Astrocyte of the cerebellum (primary cell): Measurements from ENCODE around the gene VAMP8.

Experiments used
- DNase-seq: peaks from one replicate; pipeline ENCODE4 v3.0.0-alpha.2; 2011; ENCODE audit warnings: low read depth
- H3K4me3 ChIP-seq: 2 replicates; pipeline ENCODE4 v1.5.1; 2011; ENCODE audit warnings: mild to moderate bottlenecking, low read depth, low read length, moderate library complexity
- in situ Hi-C: cut with HindIII; loops from 2 replicates; pipeline ENCODE4 v1.10.0; 2017; ENCODE audit warnings: low sequenced_read_pairs
- TF ChIP-seq, protein P1 (sequence below): IDR thresholded peaks from 2 replicates; pipeline ENCODE4 v1.5.1; 2012; ENCODE audit warnings: low read length, low read depth, moderate library complexity, mild to moderate bottlenecking; ENCODE audit errors: missing control alignments

VAMP8 gene

DNA sequence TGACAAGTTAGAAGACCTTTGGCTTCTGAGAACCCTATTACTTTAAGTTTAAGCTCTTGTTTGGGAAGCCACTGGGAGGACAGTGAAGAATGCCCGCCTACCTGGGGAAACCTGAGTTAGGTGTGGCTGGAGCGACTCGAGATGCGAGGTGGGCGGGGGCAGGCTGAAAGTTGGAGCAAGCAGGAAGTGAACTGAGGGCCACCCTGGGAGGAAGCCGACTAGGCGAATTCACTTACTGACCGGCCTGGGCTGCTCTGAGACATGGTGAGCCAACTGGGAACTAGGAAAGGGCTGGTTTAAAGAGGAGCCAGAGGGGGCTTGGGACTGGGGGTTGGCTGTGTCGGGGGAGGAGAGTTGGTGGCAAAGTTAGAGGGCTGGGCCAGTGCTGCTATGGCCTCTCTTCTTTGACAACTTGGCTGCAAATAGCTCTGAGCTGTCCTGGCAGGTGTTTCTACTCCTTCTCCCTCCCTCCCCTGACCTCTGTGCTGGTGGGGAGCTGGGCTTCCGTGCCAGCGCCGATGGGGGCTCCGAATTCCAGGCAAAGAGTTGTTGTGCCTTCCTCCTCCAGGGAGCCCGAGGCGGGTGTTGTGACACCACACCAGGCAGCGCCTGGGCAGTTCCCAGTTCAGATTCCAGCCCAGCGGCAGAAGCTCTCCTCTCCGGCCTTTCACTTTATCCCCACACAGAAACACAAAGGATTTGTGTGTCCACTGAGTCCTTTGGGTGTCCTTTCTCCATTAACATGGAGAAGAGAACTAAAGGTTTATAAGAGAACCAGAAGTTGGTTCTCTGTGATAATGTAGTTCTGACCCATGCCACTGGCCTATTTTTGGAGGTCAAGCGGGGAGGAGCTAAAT is at the start of gene VAMP8:
VAMP8 (plus strand) TSS at position 201 of the 857 bp plus-strand sequence; CDS start at position 262, 61 bp downstream.
- DNase-seq = no peak
- TF ChIP-seq, protein P1, sequence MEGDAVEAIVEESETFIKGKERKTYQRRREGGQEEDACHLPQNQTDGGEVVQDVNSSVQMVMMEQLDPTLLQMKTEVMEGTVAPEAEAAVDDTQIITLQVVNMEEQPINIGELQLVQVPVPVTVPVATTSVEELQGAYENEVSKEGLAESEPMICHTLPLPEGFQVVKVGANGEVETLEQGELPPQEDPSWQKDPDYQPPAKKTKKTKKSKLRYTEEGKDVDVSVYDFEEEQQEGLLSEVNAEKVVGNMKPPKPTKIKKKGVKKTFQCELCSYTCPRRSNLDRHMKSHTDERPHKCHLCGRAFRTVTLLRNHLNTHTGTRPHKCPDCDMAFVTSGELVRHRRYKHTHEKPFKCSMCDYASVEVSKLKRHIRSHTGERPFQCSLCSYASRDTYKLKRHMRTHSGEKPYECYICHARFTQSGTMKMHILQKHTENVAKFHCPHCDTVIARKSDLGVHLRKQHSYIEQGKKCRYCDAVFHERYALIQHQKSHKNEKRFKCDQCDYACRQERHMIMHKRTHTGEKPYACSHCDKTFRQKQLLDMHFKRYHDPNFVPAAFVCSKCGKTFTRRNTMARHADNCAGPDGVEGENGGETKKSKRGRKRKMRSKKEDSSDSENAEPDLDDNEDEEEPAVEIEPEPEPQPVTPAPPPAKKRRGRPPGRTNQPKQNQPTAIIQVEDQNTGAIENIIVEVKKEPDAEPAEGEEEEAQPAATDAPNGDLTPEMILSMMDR = no peak
- in situ Hi-C loops = no loop called here
- no peak within 1 kb of the TSS for H3K4me3 ChIP-seq

GRCh38 chr2:85527787-85528186 is 49.6 kb upstream of the VAMP8 start:
- TF ChIP-seq, protein P1 = no peak
- no peak overlapping the region for H3K4me3 ChIP-seq
- in situ Hi-C loops = no loop called here
- DNase-seq = no peak

- H3K4me3 ChIP-seq = no peak overlapping the region
- TF ChIP-seq, protein P1 = no peak
- in situ Hi-C loops = no loop called here
- DNase-seq = no peak
These were observed 49.0 kb upstream of the VAMP8 start for GRCh38 chr2:85528355-85528754.

- no peak for DNase-seq
- TF ChIP-seq, protein P1 = no peak
- in situ Hi-C loops = no loop called here
- no peak overlapping the region for H3K4me3 ChIP-seq
These were observed 47.6 kb upstream of the VAMP8 start for GRCh38 chr2:85529809-85530208.

- in situ Hi-C loops = no loop called here
- DNase-seq = no peak
- H3K4me3 ChIP-seq = no peak overlapping the region
- TF ChIP-seq, protein P1 = no peak
These were observed 45.8 kb upstream of the VAMP8 start for GRCh38 chr2:85531589-85531988.

DNA sequence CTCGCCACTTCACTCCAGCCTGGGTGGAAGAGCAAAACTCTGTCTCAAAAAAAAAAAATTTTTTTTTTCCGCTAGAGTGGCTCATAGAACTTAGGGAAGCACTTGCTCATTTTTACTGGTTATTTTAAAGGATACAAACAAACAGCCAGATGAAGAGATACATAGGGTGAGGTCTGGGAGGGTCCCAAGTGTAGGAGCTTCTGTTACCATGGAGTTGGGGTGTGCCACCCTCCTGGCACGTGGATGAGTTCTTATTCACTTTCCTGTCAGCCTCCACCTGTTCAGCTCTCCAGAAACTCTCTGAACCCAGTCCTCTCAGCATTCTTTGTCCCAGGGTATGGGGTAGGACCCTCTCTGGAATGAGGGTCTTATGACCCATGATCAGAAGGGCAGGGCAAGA is 43.3 kb upstream of the VAMP8 start:
- TF ChIP-seq, protein P1 = no peak
- in situ Hi-C loops = no loop called here
- no peak for DNase-seq

More for the DNA sequence above, 43.3 kb upstream of the VAMP8 start:
- H3K4me3 ChIP-seq = no peak overlapping the region
